GM18505 (cell line): ENCODE results near the gene DHRS7.

Experiments used
- ATAC-seq: cut with Tn5 transposase; IDR thresholded peaks from one replicate; pipeline ENCODE4 v1.9.1; 2021; ENCODE audit not compliant: unreplicated experiment
- POLR2A ChIP-seq: IDR thresholded peaks from 4 replicates; pipeline ENCODE4 v1.6.1; 2011; ENCODE audit warnings: borderline replicate concordance; ENCODE audit not compliant: insufficient read depth, insufficient read length; ENCODE audit errors: extremely low read depth

DHRS7 gene, protein sequence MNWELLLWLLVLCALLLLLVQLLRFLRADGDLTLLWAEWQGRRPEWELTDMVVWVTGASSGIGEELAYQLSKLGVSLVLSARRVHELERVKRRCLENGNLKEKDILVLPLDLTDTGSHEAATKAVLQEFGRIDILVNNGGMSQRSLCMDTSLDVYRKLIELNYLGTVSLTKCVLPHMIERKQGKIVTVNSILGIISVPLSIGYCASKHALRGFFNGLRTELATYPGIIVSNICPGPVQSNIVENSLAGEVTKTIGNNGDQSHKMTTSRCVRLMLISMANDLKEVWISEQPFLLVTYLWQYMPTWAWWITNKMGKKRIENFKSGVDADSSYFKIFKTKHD

DNA sequence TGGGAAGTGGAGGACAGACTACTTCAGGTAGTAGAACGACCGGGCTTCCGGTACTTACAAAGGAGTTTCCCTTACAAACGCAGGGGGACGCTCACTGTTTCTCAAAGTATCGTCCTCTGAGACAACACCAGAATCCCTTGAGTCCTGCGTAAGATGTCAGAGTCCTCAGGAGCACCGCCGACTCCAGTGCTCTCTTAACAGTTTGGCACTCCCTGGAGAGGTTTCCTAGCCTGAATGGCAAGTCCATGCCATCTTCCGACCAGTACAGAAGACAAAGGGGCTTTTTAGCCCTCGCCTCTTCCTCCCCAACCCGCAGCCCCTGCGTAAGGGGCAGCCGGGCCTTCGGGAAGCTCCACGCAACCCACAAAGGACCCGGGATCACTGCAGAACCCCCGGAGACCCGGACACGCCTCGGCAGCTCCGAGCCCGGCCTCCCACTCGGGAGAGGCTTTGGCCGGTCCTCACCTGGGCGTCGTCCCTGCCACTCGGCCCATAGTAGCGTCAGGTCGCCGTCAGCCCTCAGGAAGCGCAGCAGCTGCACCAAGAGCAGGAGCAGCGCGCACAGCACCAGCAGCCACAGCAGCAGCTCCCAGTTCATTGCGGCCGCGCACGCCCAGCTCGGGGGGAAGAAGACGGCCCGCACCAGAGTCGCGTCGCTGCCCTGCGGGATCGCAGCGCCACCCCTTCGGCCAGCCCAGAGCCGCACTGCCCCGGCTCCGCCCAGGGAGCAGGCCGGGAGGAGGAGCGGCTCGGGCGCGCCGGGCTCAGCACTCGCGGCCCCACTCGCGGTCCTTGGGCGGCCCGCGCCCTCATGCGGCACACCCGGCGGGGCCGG is at the start of gene DHRS7:
DHRS7 (minus strand) TSS at position 687 of the 835 bp plus-strand sequence; CDS start at position 598, 89 bp downstream.
- peak; percentile 72 for TF ChIP-seq POLR2A
- ATAC-seq: peak; percentile 89

DNA sequence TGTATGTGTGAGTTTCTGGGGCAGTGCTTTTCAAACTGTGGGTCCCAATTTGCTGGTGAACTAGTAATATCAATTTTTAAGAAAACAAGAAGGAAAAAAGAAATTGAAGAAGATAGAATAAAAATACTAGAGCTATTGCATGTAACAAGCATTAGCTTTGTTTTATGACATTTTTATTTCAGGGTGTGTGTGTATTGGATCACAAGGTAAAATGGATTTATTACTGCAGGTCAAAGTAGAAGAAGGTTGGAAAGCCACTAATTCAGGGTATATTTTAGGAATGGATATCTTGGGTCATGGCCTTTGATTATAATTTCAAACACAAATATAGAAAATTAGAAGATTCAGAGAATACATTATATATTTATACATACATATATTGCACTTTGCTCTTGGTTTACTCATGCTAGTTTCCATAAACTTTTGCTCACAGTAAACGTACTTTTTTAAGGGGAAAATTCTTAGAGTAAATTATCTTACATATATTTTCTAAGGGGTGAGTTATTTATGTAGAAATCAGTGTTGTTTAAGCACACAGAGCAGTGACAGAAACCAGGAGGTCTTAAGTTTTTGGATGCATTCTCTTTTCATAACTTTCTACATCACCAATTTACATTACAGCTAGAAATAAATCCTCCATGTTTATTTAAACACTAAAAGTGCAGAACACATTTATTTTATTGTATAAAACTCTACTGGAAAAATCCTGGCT is 49.4 kb upstream of the DHRS7 start:
- no peak for ATAC-seq
- no peak for TF ChIP-seq POLR2A

DNA sequence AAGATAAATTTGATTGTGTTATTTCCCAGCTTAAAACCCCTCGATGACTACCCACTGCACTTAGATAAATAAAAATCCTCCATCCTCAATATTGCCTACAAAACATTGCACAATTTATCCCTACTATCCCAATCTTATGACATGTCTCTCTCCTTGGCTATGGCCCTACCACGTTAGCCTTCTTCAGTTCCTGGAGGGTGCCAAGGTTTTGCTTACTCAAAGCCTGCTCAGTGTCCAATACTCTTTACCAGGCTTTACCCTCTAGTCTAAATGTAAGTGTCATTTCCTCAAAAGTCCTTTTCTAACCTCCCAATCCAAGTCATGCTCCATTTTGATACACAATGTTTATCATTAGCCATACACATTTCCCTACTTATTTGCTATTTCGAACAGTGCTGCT is 48.8 kb upstream of the DHRS7 start:
- TF ChIP-seq POLR2A: no peak
- ATAC-seq: no peak

DNA sequence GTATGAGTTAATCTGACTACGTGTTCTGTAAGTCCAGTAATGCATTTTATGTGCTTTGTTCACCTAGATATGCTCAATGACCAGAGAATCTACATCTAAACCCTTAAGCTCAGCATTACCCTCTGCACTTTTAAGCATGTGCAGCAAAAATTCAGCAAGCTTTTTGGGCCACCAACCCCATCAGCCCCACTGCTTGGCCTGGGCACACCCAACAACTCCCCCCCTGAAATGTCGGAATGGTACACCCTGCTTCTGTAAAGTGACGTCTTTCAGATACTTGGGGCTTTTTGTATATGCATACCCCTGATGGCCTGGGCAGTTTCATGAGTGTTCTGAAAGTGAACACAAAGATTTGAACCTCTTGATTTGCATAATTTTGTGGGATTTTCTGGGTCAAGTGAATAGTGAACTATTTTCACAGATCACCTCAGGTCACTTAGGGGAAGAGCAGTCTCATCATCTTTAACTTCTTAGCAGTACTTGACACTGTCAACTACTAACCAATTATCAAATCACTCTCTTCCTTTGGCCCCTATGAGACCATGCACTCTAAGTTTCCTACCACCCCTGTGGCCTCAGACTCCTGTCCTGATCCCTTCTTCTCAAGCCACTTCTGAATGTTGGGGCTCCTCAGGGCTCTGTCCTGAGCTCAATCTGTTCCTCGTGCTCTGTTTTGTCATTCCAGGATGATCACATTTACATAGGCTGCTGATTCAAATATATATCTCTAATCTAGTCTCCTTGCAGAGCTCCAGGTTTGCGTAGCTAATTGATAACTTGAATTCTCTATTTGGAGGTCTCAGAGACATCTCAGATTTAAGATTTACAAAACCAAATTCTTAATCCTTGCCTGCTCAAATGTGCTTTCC is 47.5 kb upstream of the DHRS7 start:
- peak; percentile 95 for ATAC-seq
- TF ChIP-seq POLR2A: peak; percentile 66

DNA sequence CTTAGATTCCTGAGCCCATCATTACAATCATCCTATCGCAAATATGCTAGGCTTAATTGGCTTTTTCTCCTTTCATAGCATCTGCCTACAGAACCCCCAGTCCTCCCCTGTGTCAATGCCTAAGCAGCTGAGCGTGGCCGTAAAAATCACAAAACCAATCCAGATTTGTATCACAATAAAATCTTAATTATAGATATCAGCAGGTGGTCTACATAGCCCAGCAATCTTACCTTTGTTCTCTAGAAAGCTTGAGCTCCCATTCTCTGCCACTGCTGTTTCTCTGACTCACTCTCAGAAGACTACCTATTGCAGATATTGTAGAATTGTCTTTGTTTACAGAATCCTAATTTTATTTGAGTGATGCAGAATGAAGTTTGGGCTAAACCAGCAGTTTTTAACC is 46.0 kb upstream of the DHRS7 start:
- no peak for TF ChIP-seq POLR2A
- no peak for ATAC-seq

DNA sequence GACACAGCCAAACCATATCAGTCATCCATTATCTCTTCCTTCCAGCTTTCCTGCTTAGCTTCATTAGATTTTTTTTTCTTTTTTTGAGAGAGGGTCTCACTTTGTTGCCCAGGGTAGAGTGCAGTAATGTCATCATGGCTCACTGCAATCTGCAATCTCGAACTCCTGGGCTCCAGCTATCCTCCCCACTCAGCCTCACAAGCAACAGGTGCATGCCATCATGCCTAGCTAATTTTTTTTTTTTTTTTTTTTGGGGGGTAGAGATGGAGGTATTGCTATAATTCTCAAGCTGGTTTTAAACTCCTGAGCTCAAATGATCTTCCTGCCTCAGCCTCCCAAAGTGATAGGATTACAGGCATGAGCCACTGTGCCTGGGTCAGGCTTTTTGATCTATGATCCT is 45.5 kb upstream of the DHRS7 start:
- no peak for TF ChIP-seq POLR2A
- ATAC-seq: no peak

DNA sequence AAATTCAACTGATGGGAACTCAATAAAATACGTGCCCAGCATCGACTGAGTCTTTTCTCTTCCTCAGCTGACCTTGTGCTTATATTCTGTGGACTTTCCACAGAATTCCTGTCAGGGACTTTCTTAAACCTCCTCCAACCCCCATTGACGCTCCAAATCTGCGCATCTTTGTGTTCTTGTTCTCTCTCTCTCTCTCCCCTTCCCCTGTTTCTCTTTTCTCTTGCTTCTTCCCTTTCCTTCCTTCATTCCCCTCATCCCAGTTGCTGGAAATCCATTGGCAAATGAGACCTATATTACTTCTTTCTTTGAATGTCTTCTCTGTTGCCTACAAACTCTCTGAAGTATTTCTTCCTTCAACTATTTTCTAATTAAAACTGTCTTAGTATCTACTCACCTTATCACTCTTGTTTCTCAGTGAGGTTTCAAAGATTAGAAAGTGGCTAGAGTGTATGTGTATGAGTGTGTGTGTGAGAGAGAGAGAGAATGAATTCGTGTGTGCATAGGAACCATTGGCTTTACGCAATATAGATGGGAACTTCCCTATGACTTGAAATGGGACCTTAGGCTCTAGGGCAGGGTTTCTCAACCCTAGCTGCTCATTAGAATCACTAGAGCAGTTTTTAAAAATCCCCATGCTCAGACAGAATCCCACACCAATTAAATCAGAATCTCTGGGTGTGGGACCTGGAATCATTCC is 41.8 kb upstream of the DHRS7 start:
- no peak for ATAC-seq

DNA sequence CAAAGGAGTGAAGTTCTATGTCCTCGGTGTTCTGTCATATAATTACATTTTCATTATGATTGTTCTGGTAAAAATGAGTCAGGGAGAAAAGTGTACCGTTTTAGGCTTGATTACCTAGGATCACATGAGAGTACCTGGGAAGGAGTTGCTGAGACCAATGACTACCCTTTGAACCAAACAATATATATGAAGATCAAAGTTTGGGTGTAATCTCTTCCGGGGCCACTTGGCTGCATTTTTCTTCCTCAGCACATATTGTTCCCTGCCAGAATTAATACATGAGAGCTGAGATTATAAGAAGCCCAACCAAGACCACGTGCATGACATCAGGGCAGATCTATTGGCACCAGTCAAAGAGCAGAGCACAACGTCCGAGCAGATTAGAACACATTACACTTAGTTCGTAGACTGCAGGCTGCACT is 41.1 kb upstream of the DHRS7 start:
- no peak for ATAC-seq
- peak; percentile 24 for TF ChIP-seq POLR2A

More for the DNA sequence above, 41.8 kb upstream of the DHRS7 start:
- no peak for TF ChIP-seq POLR2A

DNA sequence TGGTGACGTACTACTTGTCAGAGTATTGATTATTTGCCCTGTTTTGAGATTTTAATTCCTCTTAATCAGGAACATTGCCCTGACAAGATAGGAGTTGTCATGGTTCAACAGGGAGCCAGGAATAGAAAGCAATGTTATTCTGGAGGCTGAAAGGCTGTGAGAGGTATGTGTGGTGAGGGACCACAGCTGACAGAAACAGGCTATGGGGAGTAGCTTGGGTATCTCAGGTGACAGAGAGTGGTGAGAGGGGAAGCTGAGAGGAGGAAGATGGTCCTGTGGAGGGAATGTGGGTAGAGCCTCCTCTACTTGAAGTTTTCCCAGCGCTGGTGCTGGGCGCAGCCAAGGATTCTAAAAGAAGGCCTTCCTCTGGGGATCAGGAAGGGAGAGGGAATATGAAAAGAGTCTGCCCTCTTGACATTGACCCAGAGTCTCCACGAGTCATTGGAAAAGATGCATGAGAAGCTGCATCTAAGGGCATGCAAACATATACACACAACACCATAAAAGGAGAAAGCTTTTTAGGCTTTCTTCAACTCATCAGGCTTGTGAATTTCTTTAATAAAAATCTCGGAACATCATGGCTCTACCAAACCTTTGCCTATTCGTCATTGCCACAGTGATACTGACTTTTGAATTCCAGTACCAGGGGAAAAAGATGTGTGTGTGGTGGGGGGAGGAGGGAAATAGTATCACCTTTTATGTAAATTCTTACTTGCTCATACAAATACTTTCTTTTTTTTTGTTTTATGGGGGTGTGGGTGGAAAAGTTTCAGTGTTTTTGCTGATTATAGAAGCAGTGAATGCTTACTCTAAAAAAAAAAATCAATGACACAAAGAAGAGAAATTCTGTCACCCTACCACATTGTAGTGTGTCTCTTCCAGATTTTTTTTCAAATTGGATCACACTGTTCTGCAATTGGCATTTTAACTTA is 39.9 kb upstream of the DHRS7 start:
- TF ChIP-seq POLR2A: peak; percentile 47
- peak; percentile 53 for ATAC-seq

DNA sequence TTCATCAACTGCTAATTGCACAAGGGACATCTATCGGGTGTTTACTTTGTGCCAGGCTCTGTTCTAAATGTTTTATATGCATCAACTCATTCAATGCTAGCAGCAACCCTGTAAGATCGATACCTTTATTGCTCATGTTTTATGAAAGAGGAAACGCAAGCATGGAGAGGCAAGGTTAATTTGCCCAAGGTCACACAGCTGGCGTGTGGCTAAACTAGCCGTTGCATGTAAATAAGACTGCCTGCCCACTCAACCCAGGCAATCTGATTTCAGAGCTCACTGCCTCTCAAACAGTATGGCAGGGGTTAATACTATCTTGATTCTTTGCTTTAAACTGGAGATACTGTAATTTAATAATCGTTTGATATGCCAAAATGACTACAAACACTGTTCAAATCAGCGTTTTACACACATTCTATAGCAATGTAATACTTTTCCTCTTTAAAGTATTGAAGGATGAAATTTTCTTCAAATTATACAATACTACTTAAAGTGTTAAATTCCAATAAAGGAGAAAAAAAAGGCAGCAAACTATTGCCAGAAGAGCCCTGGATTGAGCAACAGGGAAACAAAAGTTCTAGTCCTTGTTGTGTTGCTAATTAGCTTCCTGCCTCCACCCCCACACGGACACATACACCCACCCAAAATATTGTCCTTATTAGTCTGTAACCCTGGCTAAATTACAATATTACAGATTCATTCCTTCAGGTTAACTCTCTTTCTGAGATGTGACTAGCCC is 39.1 kb upstream of the DHRS7 start:
- no peak for TF ChIP-seq POLR2A
- peak; percentile 82 for ATAC-seq
